Activated CD8-positive, alpha-beta memory T cell treated with anti-CD3 and anti-CD28 coated beads, Interleukin-2, amount 50 U/mL, for 1 hour (primary cell): ENCODE results near the gene KTN1.
A peak's percentile ranks its signal among the peaks of the same experiment; 100 is the strongest.

Experiments used
- DNase-seq: peaks from one replicate; pipeline ENCODE4 v3.0.0-alpha.2; 2020; ENCODE audit errors: extremely low read depth

Gene KTN1

DNA sequence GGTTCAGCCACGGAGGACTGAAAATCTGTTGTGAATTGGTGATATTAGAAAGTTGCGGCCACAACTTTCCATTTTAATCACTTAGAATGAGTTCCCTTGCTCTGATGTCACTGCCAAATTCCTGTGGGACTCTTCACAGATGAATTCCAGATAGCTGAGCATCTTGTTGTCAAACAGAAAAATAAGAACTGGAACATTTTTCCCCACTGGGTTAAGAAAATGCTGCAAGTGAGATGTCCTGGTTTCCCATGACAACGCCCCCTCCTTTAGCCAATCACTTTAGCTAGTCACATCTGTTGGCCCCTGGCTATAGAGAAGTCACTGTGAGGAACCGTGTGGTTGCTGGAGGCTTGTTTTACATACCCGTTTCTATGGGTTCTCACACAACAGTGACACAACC, 135.9 kb downstream of the KTN1 start:
- DNase-seq, result no peak

DNA sequence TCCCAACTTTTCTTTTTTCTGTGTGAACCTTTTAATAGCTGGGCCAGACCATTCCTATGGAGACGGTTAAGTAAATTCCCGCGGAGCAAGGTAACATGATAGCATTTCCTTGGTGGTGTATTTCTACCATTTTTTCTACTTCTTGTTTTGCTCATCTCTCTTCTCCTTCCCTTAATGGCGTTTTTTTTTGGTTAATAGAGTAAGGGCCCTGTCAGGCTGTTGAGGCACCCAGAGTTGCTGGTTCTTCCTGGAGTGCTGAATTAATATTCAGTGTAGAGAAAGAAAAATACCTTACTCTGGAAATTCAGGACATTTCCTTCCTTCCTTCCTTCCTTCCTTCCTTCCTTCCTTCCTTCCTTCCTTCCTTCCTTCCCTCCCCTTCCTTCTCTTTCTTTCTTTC, 137.6 kb downstream of the KTN1 start:
- DNase-seq, result no peak

DNA sequence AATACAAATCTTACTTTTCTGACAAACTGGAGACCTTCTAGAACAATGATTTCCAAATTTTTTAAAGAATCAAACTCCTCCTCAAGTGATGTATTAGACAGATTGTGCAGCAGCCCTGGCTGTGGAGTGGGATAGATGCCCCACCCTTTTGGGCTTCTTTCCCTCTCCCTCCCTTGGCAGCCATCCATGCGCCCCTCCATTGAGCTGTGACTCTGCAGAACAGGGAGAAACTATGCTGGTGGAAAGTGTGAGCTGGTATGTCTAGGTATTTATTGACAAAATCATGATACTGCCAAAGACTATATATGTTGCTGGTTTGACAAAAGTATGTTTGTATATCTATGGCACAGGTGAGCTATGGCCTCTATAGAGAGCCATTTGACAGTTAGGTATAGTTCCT, 138.5 kb downstream of the KTN1 start:
- DNase-seq, result no peak

DNA sequence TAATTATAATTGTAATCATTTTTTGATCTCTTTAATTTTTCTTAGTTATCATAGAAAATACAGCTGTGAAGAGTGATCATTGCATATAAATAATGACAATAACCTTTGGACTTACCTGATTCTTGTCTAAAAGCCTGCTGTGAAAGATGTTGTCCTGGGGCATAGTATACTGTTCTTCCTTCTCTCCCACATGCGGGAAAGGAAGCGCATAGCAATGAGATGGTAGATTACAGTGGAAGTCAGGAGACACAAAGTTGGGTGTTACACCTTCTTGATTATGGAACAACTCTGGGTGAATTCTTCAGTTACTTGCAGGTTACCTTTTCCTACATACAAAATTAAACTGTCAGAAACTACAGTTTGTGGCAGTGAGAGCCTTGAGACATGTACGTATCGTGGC, 140.8 kb downstream of the KTN1 start:
- DNase-seq, result no peak

DNA sequence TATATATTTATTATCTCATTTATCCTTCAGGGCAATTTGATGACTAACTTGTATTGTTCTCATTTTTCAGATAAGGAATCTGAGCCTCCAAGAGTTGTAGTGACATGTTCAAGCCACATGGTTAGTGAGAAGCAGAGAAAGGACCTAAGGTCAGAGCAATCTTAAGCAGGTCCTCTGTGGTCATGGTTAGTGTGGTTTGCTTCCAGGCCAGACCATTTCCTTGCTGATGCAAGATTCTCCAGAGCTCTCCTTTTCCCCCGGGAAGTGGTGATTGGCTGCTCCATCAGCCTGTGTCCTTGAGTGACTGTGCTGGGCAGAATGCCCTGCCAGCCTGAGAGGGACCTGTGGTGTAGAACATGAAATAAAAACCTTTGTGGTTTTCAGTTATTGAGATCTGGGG, 141.3 kb downstream of the KTN1 start:
- DNase-seq, result no peak

DNA sequence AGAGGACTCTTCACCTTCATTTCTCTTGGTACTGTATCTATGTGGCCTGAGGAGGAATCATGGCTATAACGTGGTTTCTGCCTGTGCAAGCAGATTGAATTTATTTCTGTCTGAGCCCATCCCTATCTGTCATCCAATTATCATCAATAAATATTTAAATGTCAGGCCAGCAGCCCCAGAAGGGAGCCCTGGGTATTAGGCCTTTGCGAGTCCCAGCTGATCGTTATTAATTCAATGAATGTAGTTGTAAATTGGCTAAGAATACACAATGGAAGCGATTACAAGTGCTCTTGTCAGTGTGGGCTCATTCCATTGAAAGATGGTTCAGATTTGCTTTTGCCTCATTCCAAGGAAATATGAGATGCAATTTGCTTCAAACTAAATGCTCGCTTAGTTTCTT, 142.0 kb downstream of the KTN1 start:
- no peak for DNase-seq

DNA sequence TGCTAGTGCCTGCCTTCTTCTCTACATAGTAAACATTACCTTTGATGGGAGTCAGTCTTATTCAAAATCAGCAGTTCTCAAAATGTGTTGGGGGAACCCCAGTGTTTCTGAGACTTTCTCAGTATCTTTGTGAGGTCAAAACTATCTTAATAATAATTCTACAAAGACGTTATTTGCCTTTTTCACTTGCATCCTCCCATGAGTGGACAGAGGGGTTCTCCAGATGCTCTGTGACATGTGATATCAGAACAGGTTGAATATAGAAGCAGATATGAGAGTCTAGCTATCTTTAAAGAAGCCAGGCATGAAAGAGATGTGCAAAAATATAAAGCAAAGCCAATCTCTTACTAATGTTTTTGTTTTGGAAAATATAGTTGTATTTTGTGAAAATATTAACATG, 144.7 kb downstream of the KTN1 start:
- no peak for DNase-seq

DNA sequence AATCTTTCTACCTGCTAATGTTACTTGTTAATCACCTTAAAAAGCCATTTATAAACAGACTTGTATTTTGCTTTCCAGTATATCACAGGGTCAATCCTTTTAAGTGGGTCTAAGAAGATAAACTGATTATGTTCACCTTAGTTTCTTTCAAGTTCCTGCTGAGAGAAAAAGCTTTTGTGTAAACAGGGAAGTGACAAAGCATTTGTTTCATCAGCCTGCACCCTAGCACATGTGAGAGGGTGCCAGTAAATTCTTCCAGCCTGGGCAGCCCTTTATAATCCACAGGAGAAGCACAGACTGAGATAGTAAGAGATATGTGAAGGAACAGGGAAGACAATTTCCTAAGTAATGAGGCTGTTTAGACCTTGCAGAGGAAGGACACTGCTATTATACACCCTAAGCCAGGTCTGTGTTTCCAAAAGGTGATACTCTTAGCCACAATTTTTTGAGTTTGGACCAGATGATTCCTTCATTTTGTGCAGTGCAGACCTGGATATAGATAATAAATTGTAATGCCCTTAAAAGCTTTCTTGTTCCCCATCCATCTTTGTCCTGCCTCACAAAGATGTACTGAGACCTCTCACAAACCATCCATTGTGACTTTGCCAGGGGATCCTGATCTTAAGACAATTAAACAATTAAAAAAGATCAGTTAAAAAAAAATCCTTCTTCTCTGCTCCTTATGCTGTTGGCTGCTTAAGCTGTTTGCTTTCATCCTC, 150.7 kb downstream of the KTN1 start:
- no peak for DNase-seq

DNA sequence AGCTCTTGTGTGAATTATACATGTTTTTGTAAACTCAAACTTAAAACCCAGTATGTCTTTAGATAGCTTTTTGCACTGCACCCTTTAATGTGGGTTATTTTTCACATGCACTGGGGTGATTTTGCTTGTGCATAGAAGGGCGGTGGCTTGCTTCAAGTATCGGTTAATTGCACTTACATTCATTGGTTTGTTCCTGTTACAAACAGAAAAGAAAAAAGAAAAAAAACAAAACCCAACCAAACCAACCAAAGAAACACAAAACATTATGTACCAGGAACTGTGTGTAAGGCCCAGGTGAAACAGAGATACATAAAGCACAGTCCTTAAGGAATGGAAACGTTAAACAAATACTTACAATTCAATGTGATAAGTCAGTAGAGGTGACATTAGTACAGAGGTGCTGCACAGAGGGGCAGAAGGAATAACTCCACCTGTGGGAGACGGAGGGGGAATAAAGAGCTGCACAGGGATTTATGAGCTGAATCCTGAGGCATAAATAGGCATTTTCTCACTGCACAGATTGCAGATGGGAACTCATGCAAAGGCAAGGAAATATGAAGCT, 151.4 kb downstream of the KTN1 start:
- no peak for DNase-seq

DNA sequence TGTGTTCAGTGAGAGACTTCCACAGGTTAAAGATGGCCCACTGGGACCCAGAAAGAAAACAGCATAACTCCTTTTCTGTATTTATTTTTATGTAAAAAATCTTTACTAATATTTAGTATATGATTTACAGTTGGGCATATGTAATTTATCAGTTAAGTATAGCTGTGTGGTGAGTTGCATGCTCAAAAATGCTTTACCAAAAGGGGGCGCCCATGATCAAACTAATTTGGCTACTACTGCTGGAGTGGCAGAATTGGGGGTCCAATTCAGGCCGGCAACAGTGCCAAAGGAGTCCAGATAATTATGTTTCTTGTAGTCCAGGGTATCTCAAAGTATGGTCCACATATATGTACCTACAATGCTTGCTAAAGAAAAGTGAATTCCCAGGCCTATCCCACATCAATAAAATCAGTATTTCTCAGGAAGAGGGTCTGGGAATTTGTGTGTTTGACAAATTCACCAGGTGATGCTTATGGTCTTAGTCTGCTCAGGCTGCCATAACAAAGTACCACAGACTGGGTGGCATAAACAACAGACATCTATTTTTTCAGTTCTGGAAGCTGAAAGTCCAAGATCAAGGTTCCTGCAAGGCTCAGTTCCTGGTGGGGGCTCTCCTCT, 152.0 kb downstream of the KTN1 start:
- peak; percentile 11 for DNase-seq

DNA sequence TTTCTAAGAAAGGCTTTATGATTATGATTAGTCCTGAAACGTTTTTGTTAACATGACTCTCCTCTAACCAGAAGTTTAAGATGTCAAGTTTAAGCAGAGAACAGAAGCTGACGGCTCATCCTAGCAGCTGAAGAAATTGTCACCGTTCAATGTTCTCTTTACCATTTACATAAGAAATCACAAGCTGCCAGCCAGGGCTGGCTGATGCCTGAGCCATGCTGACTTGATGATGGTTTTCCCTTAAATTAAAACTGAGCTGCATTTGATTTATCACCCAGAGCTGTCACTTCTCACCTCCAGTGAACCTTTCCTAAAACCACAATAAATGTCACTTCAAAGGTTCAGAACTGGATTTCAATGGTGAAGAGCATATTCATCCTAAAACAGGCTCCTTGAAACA, 153.6 kb downstream of the KTN1 start:
- no peak for DNase-seq
